Breast epithelium (tissue), 3 donors: ENCODE results near the gene LRRC61.

ENCODE experiments used
- CTCF ChIP-seq, 3 donors: fragments of 450-650 bp; IDR thresholded peaks; one replicate each; pipeline ENCODE4 v1.5.1; 2016 to 2017; ENCODE audit warnings: antibody characterized with exemption in 3 of 3, mild to moderate bottlenecking in 3 of 3, moderate library complexity in 3 of 3
- POLR2A ChIP-seq: fragments of 450-650 bp; IDR thresholded peaks from one replicate; pipeline ENCODE4 v1.6.1; 2016; ENCODE audit warnings: antibody characterized with exemption, mild to moderate bottlenecking, moderate library complexity
- POLR2AphosphoS5 ChIP-seq, 3 donors: sonication (generic); formaldehyde crosslinking; IDR thresholded peaks; one replicate each; pipeline ENCODE4 v1.6.1; 2017; ENCODE audit warnings: antibody characterized with exemption in 3 of 3

- peak; percentile 23 to 48 (median 34) for TF ChIP-seq CTCF (IDR thresholded peaks at IDR 0.05)
- TF ChIP-seq POLR2A, result no peak
- TF ChIP-seq POLR2AphosphoS5 (IDR thresholded peaks at IDR 0.05), result no peak
Measured at GRCh38 chr7:150356265-150356897, 33.2 kb downstream of the LRRC61 start.
